Naive thymus-derived CD4-positive, alpha-beta T cell (primary cell): ENCODE results near the gene ASL. TPM values are rescaled to one million over a fixed set of nuclear protein-coding genes. Genes with fewer than 3 reads are reported as not detected.

Experiments used
- polyA plus RNA-seq, 2 donors: library from polyadenylated mRNA; unstranded; fragments of 300-500 nt; fragmentation: Illumina TruSeq; gene quantifications; one replicate each; pipeline ENCODE4 v1.2.3, GENCODE V29; 2021
- total RNA-seq, 6 experiments: library from RNA in 5 of 6; stranded (reverse) in 5 of 6; gene quantifications; 1 replicate in 5 of 6; 2 replicates in 1 of 6; pipeline ENCODE4 v1.2.3 and lab custom pipeline; 2021 to 2026

ASL gene
- total and polyA plus RNA-seq, 7 experiments from 2014 or later = 4.9 to 29.7 (median 11.7) TPM

Other genes starting within 250 kb of the ASL start
- 10 to 100 TPM in 1 of 5 experiments, 1 to 10 TPM in 4; 3.4 to 15.8 (median 9.4) TPM for gene VKORC1L1, start 202.7 kb upstream of the ASL start, total RNA-seq
- gene VKORC1L1, start 202.7 kb upstream of the ASL start, polyA plus RNA-seq = 1 to 10 TPM; 2.8 TPM
- gene GUSB, start 93.6 kb upstream of the ASL start, total RNA-seq = 10 to 100 TPM; 41.8 to 62.5 (median 53.3) TPM
- 10 to 100 TPM; 34.0 to 44.0 TPM for gene GUSB, start 93.6 kb upstream of the ASL start, polyA plus RNA-seq
- gene CRCP, start 39.0 kb downstream of the ASL start, total RNA-seq = 10 to 100 TPM; 29.8 to 37.9 (median 34.0) TPM
- gene CRCP, start 39.0 kb downstream of the ASL start, polyA plus RNA-seq = 10 to 100 TPM; 27.3 to 32.1 TPM
- 1 to 10 TPM in 4 of 5 experiments, under 1 TPM in 1; 0.70 to 5.0 (median 2.7) TPM for gene TPST1, start 129.5 kb downstream of the ASL start, total RNA-seq
- gene TPST1, start 129.5 kb downstream of the ASL start, polyA plus RNA-seq = 1 to 10 TPM; 2.2 to 5.5 TPM